ENCODE measurements around the gene KAT7. TPM values are rescaled to one million over a fixed set of nuclear protein-coding genes. Genes with fewer than 3 reads are reported as not detected.

Gene KAT7
- total and polyA plus RNA-seq, 2 experiments from 2014 or later, result 31.0 to 187 TPM

Other genes starting within 250 kb of the KAT7 start
- gene NXPH3, start 212.8 kb upstream of the KAT7 start, total RNA-seq (2014; rRNA removed; shearing (Covaris generic)), result 2.7 and 4.7 TPM in 2 replicates
- 0.23 and 0.30 TPM in 2 replicates for gene NXPH3, start 212.8 kb upstream of the KAT7 start, polyA plus RNA-seq (2016; fragmentation: Nextera tagmentation; extraction: Ambion mirVana)
- 13.9 and 29.4 TPM in 2 replicates for gene SPOP, start 110.6 kb upstream of the KAT7 start, total RNA-seq (2014; rRNA removed; shearing (Covaris generic))
- 17.9 and 18.6 TPM in 2 replicates for gene SPOP, start 110.6 kb upstream of the KAT7 start, polyA plus RNA-seq (2016; fragmentation: Nextera tagmentation; extraction: Ambion mirVana)
- gene SLC35B1, start 80.7 kb upstream of the KAT7 start, total RNA-seq (2014; rRNA removed; shearing (Covaris generic)), result 56.7 and 59.7 TPM in 2 replicates
- gene SLC35B1, start 80.7 kb upstream of the KAT7 start, polyA plus RNA-seq (2016; fragmentation: Nextera tagmentation; extraction: Ambion mirVana), result 54.8 and 58.9 TPM in 2 replicates
- 21.4 and 46.4 TPM in 2 replicates for gene FAM117A, start 24.6 kb upstream of the KAT7 start, total RNA-seq (2014; rRNA removed; shearing (Covaris generic))
- gene FAM117A, start 24.6 kb upstream of the KAT7 start, polyA plus RNA-seq (2016; fragmentation: Nextera tagmentation; extraction: Ambion mirVana), result 19.8 and 21.3 TPM in 2 replicates
- gene TAC4, start 59.4 kb downstream of the KAT7 start, total RNA-seq (2014; rRNA removed; shearing (Covaris generic)), result not detected in 2 replicates
- not detected in 2 replicates for gene TAC4, start 59.4 kb downstream of the KAT7 start, polyA plus RNA-seq (2016; fragmentation: Nextera tagmentation; extraction: Ambion mirVana)
- gene DLX4, start 180.5 kb downstream of the KAT7 start, total RNA-seq (2014; rRNA removed; shearing (Covaris generic)), result 0.10 and 0.58 TPM in 2 replicates
- gene DLX4, start 180.5 kb downstream of the KAT7 start, polyA plus RNA-seq (2016; fragmentation: Nextera tagmentation; extraction: Ambion mirVana), result 0.79 and 0.80 TPM in 2 replicates
- 0.14 TPM in 1 of 2 replicates, not detected in the other for gene DLX3, start 206.5 kb downstream of the KAT7 start, total RNA-seq (2014; rRNA removed; shearing (Covaris generic))
- 0.19 and 0.27 TPM in 2 replicates for gene DLX3, start 206.5 kb downstream of the KAT7 start, polyA plus RNA-seq (2016; fragmentation: Nextera tagmentation; extraction: Ambion mirVana)